Activated CD4-positive, alpha-beta T cell treated with anti-CD3 and anti-CD28 coated beads for 24 hours (primary cell): ENCODE measurements around the gene LIN37.
"Not testable (repeated sequence)": the region's sequence is repeated elsewhere in the genome, so short reads cannot be mapped to it uniquely, and the experiment has no call there.

ENCODE experiments used
- DNase-seq, 2 donors: peaks; one replicate each; pipeline ENCODE4 v3.0.0-alpha.2; 2020; ENCODE audit warnings: low read depth in 2 of 2

The LIN37 gene

DNA sequence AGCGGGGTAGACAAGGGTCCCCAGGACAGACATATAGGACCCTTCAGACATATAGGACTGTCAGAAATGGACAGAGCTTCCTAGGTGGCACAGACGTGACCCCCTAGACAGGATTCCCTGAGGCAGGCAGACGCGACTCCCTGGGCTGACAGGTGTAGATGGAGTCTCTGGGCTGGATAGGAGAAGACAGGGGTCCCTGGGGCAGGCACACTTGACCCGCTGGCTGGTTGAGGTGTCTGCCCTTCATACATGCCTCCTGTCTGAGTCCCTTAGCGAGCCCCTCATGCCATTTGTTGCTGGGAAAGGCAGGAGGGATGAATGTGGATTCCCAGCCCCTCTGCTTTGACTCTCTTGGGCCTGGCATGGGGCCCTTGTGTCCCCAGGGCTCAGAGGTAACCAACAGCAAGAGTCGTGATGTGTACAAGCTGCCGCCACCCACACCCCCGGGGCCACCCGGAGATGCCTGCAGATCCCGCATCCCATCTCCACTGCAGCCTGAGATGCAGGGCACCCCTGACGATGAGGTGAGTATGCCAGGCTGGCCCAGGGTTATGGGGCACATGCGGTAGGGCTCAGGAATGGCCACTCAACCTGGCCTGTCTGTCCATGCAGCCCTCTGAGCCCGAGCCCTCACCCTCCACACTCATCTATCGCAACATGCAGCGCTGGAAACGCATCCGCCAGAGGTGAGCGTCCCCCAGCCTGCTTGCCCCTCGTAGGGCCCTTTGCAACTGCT, 5.4 kb downstream of the LIN37 start:
- no peak for DNase-seq

GRCh38 chr19:35754370-35755130, 6.2 kb downstream of the LIN37 start:
- no peak for DNase-seq

DNA sequence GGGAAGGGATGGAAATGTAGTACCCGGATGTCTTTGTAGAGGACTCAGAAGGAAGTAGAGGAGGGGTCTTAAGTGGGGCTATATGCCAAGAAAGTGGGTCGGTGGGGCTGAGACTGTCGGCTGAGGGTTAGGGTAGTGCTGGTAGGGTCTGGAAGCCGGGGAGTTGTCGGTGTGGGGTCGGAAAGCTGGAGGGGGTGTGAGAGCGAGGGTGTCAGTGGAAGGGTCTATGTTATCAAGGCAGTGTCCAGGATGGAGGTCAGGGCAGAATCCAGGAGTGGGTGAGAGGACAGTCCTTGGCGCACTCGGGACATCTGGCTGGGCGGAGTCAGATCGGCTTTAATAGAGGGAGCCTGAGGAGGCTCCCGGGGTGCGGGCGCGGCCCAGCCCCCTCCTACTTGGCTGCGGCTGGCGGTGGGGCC, 6.8 kb downstream of the LIN37 start:
- no peak for DNase-seq

DNA sequence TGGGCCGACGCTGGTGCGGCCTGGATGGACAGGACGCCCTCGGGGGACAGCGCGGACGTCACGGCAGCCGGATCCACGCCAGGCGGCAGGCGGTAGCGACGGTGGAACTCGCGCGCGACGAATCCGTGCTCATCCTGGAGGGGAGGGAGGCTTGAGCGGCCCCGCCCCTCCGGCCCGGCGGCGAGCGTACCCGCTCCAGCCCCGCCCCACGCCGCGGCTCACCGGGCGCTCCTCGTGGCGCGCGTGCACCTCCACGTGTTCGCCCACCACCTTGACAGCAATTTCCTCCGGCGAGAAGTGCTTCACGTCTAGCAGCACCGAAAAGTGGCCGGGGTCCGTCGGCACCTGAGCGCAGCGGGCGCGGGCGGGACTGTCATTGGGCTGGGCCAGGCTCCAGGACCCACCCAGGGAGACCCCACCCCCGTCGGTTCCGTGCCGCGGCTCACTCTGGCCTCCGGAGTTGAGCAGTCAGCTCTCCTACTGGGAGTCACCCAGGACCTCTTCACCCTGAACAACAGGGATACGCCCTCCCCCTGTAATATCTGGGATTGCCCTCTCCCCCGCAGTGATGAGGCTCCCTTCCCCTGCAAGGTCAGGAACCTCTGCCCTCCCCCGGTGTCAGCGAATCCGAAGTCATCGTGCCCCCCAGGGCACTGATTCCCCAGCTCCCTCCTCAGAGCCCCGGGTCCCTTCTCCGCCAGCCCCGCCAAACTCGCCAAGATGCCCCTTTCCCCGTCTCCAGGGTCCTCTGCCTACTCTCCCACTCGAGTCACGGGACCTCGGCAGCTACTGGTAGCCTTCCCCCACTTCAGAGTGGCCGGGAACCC, 7.4 kb downstream of the LIN37 start:
- DNase-seq = no peak

DNA sequence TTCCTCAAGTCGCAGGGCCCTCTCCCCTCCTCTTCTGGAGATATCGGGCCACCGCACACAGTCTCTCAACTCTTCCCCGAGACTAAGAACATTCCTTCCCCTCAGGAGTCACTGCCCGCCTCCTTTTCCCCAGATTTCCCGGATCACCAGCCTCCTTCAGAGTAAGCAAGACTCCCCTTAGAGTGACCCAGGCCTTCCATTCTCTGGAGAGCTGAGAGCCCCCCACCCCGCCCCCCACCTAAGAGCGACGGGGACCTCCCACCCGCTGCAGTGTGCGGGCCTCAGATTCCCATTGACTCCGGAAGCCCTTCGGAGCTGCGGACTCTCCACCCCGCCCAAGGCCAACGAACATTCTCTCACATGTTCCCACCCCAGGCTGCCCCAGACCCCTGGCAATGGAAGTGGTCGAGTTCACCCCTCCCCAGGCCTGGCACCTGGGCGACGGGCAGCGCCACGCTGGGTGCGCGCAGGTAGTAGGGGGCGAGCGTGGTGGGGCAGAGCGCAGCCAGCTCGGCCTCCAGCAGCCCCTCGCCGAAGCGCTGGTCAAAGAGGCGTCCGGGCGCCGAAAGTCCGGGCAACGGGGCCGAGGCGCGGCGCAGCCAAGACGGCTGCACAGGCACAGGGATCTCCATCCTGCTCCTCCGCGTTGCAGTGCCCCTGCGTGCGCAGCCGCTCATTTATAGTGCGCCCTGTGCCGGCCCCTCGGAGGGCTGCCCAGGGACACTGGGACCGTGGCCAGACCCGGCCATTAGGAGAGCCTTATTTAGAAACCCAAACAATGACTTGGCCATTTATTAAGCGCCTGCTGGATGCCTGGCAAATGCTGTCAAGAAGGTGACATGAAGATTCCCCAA, 8.2 kb downstream of the LIN37 start, which contains the start of gene HSPB6:
Gene HSPB6 (minus strand): TSS at position 653 of the 854 bp plus-strand sequence. CDS start 21 bp downstream, at position 632.
- DNase-seq = no peak

- no peak for DNase-seq
Measured at GRCh38 chr19:35757231-35757748, 8.9 kb downstream of the LIN37 start.

DNA sequence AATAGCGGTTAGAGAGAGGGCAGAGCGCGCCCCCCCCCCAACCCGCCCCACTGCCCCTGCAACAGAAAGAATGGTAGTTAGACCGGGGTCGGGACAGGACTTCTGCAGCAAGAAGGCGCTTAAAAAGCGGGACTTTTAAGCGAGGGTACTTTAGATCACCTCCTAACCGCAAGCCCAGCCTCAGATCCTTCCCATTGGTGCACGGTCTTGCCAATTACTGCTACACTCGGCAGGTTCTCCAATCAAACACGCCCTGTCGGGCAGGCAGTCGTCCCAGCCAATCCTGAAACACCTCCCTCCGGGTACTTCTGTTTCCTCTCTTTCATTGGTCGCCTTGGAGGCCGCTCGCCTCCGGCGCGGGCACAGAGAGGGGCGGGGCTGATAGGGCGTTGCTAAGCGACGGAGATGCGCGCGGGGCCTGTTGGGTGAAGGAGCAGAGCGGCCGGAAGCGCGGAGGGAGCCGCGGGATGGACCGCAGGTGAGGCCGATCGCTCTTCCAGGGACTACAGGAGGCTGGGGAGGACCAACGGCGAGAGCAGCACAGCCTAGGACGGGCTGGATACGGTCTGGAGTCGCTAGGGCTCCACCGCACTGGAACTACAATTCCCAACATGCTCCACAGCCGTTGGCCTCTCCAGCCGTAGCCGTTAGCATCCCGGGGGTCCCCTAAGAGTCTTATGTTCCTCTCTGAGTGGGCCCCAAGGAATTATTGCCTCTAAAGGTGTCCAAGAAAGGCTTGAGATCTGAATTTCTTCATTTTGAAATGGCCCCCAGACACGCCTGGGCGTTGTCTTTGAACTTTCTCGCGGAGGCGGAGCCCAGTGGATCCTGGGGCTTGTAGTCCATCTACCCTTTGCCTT, 9.6 kb downstream of the LIN37 start, which contains the start of gene PROSER3:
Gene PROSER3 (plus strand): TSS at position 428 of the 860 bp plus-strand sequence. CDS start 40 bp downstream, at position 468.
- DNase-seq = peak; percentile 94 to 97

DNA sequence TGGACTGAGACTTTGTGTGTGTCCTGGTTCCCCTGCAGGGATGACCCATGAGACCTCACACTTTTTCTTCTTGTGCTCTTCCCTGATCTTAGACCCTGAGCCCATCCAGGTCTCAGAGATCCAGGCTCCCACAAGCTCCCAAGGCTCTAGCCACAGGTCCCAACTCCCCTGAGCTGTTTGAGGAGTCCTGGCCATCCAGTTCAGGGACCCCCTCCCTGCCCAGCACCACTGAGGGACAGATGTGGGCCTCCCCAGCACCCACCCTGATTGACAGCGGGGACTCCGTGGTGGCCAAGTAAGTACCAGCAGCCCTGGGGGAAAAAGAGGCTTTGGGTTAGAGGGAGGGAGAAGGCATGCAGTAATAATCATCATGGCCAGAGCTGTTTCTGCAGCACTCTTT, 11.3 kb downstream of the LIN37 start:
- no peak for DNase-seq

DNA sequence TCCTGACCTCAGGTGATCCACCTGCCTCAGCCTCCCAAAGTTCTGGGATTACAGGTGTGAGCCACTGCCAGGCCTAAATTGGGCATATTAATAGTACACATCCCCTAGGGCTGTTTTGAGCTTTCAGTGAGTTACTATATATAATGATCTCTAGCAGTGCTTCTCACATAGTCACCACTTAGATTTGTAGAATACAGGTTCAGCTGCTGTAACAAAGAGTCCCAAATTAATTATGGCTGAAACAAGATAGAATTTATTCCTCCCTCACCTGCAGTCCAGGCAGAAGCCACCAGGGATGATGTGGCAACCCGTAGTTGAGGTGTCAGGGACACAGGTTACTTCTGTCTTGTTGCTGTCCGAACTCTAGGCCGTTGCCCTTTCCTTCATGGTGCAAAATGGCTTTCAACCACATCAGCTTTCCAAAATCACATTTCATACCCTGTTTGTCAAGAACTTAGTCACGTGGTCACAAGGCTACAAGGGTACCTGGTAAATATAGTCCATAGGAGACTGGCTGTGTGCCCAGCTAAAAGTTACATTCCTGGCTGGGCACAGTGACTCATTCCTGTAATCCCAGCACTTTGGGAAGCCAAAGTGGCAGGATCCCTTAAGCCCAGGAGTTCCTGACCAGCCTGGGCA, 12.5 kb downstream of the LIN37 start:
- DNase-seq = no peak

- no peak for DNase-seq
Measured at GRCh38 chr19:35764432-35765315, 16.3 kb downstream of the LIN37 start.

- no peak for DNase-seq
Measured at GRCh38 chr19:35766571-35767104, 18.3 kb downstream of the LIN37 start.

DNA sequence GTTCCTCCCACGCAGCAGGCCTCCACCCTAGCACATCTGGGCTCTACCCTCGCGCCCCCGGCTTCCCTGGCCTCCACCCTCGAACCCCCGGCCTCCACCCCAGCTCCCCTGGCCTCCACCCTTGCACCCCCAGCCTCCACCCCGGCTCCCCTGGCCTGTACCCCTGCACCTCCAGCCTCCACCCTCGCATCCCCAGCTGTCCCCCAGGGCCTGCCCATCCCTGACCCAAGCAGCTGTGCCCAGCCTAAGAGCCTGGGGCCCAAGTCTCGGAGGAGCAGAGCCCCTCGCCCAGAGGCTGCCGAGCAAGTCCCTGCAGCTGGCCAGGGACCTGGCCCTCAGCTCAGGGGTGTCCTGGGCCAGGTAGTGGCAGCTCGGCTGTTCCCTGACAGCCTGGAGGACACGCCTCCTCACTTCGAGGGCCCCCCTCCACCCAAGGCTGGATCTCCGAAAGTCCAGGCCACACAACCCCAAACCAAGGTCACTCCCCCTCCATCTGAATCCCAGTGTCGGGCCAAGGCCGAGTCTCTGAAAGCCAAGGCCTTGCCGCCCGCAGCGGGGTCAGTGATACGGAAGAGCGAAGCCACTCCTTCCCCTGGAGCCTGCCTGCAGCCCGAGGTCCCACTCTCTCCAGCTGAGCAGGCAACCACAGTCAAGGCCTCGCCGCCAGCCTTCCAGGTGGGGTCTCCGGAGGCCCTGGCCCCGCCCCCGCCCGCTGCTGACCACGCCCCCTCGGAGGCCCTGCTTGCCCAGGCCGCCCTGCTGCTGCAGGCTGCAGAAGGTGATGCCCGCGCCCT, 19.1 kb downstream of the LIN37 start:
- no peak for DNase-seq

DNA sequence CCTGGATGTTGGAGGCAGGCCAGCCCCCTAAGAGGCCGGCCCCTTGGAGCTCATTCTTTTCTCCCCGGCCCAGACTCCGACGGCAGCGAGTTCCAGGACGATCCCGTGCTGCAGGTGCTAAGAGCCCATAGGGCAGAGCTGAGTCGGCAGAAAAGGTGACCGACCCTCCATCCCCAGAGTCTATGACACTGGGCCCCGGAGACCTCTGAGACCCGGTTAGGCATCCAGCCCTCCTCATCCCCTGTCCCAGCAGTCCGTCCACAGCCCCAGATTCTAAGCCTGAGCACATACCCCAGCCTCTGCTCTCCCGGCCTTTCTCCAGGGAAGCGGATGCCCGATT, 19.7 kb downstream of the LIN37 start:
- no peak for DNase-seq

GRCh38 chr19:35772362-35772761, 24.0 kb downstream of the LIN37 start:
- not testable (repeated sequence) for DNase-seq

- no peak for DNase-seq
Measured at GRCh38 chr19:35773020-35773806, 24.8 kb downstream of the LIN37 start.

GRCh38 chr19:35774274-35775045, 26.1 kb downstream of the LIN37 start:
- DNase-seq = no peak
